SK-N-MC (cell line): Measurements from ENCODE around the gene PSMB3.

Experiments
- EZH2 ChIP-seq: fragments of 200-600 bp; sonication (generic); IDR thresholded peaks from one replicate; pipeline ENCODE4 v1.6.1; 2017; ENCODE audit warnings: antibody characterized with exemption
- FOXP2 ChIP-seq: optimal IDR thresholded peaks from 2 replicates; pipeline ENCODE3; 2011; ENCODE audit warnings: mild to moderate bottlenecking, moderate library complexity; ENCODE audit not compliant: insufficient read depth; ENCODE audit errors: extremely low read length, control extremely low read depth
- POLR2AphosphoS5 ChIP-seq: IDR thresholded peaks from 2 replicates; pipeline ENCODE4 v1.6.1; 2012; ENCODE audit warnings: mild to moderate bottlenecking, low read depth, low read length, borderline replicate concordance

- TF ChIP-seq POLR2AphosphoS5 = no peak
- no peak for TF ChIP-seq EZH2
- TF ChIP-seq FOXP2 = no peak
Measured at GRCh38 chr17:38711792-38712571, 40.6 kb upstream of the PSMB3 start.
